K562 (cell line): ENCODE data around the gene CXCL13. TPM values are rescaled to one million over a fixed set of nuclear protein-coding genes. Genes with fewer than 3 reads are reported as not detected.

ENCODE experiments used
- ATAC-seq: fragments of 200-7000 bp; cut with Tn5 transposase; 3 replicates; pipeline ENCODE4 v1.9.1; 2020; ENCODE audit warnings: moderate library complexity
- BruUV-seq: library from RNA; stranded (reverse); fragments of 400-500 nt; replicated peaks from 2 replicates; lab custom pipeline; 2021; lab: Mats Ljungman, UMichigan
- CTCF ChIA-PET: fragments of 300-600 bp; formaldehyde crosslinking; extraction: SDS; loops from one replicate; lab custom pipeline; 2021; ENCODE audit warnings: low intra/inter-chr PET ratio; lab: Yijun Ruan, JAX
- POLR2A ChIA-PET: fragments of 300-600, 350-650 bp; sonication (Branson Sonifier 250); formaldehyde crosslinking; extraction: SDS; loops from one replicate; lab custom pipeline; 2021; ENCODE audit warnings: antibody characterized with exemption, inconsistent platforms; lab: Yijun Ruan, JAX
- DNase-seq, 4 experiments: peaks; one replicate each; pipeline versions ENCODE4 v3.0.0 to v3.0.0-alpha.2; 2011 to 2018; ENCODE audit warnings: low spot score in 3 of 4, mixed read lengths in 3 of 4; ENCODE audit errors: extremely low read depth in 1 of 4
- FAIRE-seq: peaks from 2 replicates; lab custom pipeline; 2011; peaks lifted over from hg19 to GRCh38; lab: Jason Lieb, UNC
- H2AFZ ChIP-seq: 2 replicates; pipeline ENCODE4 v1.6.0; 2011; ENCODE audit warnings: low read depth, low read length, control low read depth, inconsistent platforms
- H3K27ac ChIP-seq: fragments of 200-600 bp; 3 replicates; pipeline ENCODE4 v1.8.0; 2011; ENCODE audit warnings: low read depth, mild to moderate bottlenecking, control low read depth, inconsistent platforms, low read length, moderate library complexity, mixed read lengths; ENCODE audit errors: extremely low read depth
- H3K27me3 ChIP-seq, 2 experiments: fragments of 300-600 bp in 1 of 2; 2 replicates in 1 of 2; 3 replicates in 1 of 2; pipeline versions ENCODE4 v1.6.0 to v1.8.0; 2011; ENCODE audit warnings: inconsistent platforms in 2 of 2, low read length in 2 of 2, mild to moderate bottlenecking in 1 of 2, mixed read lengths in 1 of 2, moderate library complexity in 1 of 2; ENCODE audit not compliant: control insufficient read depth in 2 of 2, insufficient read depth in 2 of 2
- H3K36me3 ChIP-seq: fragments of 300-600 bp; 3 replicates; pipeline ENCODE4 v1.8.0; 2011; ENCODE audit warnings: mild to moderate bottlenecking, low read length, inconsistent platforms; ENCODE audit not compliant: control insufficient read depth, insufficient read depth
- H3K4me1 ChIP-seq, 2 experiments: fragments of 200-600 bp in 1 of 2; replicated peaks in 1 of 2; 2 replicates in 1 of 2; 3 replicates in 1 of 2; pipeline versions ENCODE4 v1.5.1 to v1.8.0; 2011; ENCODE audit warnings: inconsistent platforms in 2 of 2, low read length in 2 of 2, mild to moderate bottlenecking in 1 of 2, mixed read lengths in 1 of 2, moderate library complexity in 1 of 2; ENCODE audit not compliant: control insufficient read depth in 2 of 2, insufficient read depth in 2 of 2
- H3K4me2 ChIP-seq: 2 replicates; pipeline ENCODE4 v1.6.1; 2011; ENCODE audit warnings: low read length, control low read depth, inconsistent platforms, mixed read lengths; ENCODE audit not compliant: insufficient read depth
- H3K4me3 ChIP-seq: fragments of 200-600 bp; sonication (generic), shearing (Covaris generic); 2 replicates; pipeline ENCODE4 v1.5.1; 2016; ENCODE audit warnings: control low read depth, inconsistent platforms
- H3K79me2 ChIP-seq: fragments of 200-600 bp; 3 replicates; pipeline ENCODE4 v1.8.0; 2011; ENCODE audit warnings: low read length, inconsistent platforms; ENCODE audit not compliant: control insufficient read depth, insufficient read depth
- H3K9ac ChIP-seq, 2 experiments: 2 replicates each; pipeline versions ENCODE4 v1.6.0 to v1.6.1; 2011; ENCODE audit warnings: low read depth in 2 of 2, low read length in 2 of 2, control low read depth in 1 of 2, inconsistent platforms in 1 of 2, mild to moderate bottlenecking in 1 of 2, mixed read lengths in 1 of 2; ENCODE audit not compliant: insufficient read depth in 1 of 2
- H3K9me1 ChIP-seq: one replicate; pipeline ENCODE4 v1.6.0; 2011; ENCODE audit warnings: inconsistent platforms, mild to moderate bottlenecking, low read length, moderate library complexity; ENCODE audit not compliant: control insufficient read depth, insufficient read depth
- H3K9me3 ChIP-seq: replicated peaks from 2 replicates; pipeline ENCODE4 v1.5.1; 2011; ENCODE audit warnings: low read depth, low read length, inconsistent platforms; ENCODE audit not compliant: control insufficient read depth, insufficient read depth
- H4K20me1 ChIP-seq: replicated peaks from 2 replicates; pipeline ENCODE4 v1.6.1; 2011; ENCODE audit warnings: low read length, inconsistent platforms, mixed read lengths; ENCODE audit not compliant: control insufficient read depth, insufficient read depth
- BRCA1 ChIP-seq, 2 experiments: fragments of 450-650 bp in 1 of 2; sonication (generic) in 1 of 2; formaldehyde crosslinking in 1 of 2; IDR thresholded peaks; 2 replicates each; pipeline versions ENCODE4 v1.5.0 to v1.6.1; 2017 to 2020; ENCODE audit warnings: mild to moderate bottlenecking in 1 of 2, missing genetic modification reagents in 1 of 2
- RNF219 ChIP-seq: fragments of 250-450 bp; sonication (Bioruptor Pico); IDR thresholded peaks from 2 replicates; pipeline ENCODE4 v1.5.0; 2022; ENCODE audit warnings: mild to moderate bottlenecking
- SMARCB1 ChIP-seq: IDR thresholded peaks from 2 replicates; pipeline ENCODE4 v1.6.1; 2011; ENCODE audit warnings: improper control_type of control experiment, low read depth; ENCODE audit not compliant: insufficient read length
- ZFPM2 ChIP-seq: fragments of 250-450 bp; sonication (Bioruptor Pico); IDR thresholded peaks from 2 replicates; pipeline ENCODE4 v1.5.1; 2022; ENCODE audit warnings: mild to moderate bottlenecking
- ZNF253 ChIP-seq: fragments of 250-450 bp; sonication (Bioruptor Pico); conservative IDR thresholded peaks from 2 replicates; pipeline ENCODE4 v1.6.1; 2021; ENCODE audit warnings: mild to moderate bottlenecking
- ZNF263 ChIP-seq: sonication (generic); formaldehyde crosslinking; IDR thresholded peaks from 2 replicates; pipeline ENCODE4 v1.8.0; 2022; ENCODE audit warnings: mild to moderate bottlenecking, missing genetic modification reagents, borderline replicate concordance
- WGBS: fragments of 100-300 bp; shearing (Covaris generic); methylation state at CpG from one replicate; pipeline ENCODE4 v1.1.6; 2016; ENCODE audit warnings: low coverage, mixed read lengths; ENCODE audit not compliant: insufficient coverage; ENCODE audit errors: missing lambda C conversion rate; 5-methylcytosine and 5-hydroxymethylcytosine counted together
- in situ Hi-C: fragments of 300-500 bp; cut with MboI; formaldehyde crosslinking; loops from 4 replicates; pipeline ENCODE4 v1.15.0; 2018; ENCODE audit warnings: inconsistent platforms, mixed read lengths
- intact Hi-C: fragments of 100-400 bp; cut with micrococcal nuclease; formaldehyde crosslinking; loops from 2 replicates; pipeline ENCODE4 v1.14.2; 2022
- polyA plus RNA-seq, 8 experiments: library from polyadenylated mRNA; depleted of rRNA in 4 of 8; stranded (reverse) in 5 of 8; unstranded in 3 of 8; fragments of >200 nt; fragmentation: Nextera tagmentation in 2 of 8; fragmentation: Illumina TruSeq in 1 of 8; extraction: Ambion mirVana in 2 of 8; extraction: Trizol in 1 of 8; gene quantifications; 2 replicates each; pipeline versions ENCODE4 v1.2.1 to v1.2.3, GENCODE V29; 2011 to 2014; ENCODE audit warnings: inconsistent platforms in 1 of 8, missing spikeins in 1 of 8
- total RNA-seq, 7 experiments: library from RNA; depleted of rRNA in 6 of 7; stranded (reverse); fragments of >200 nt in 6 of 7; fragmentation: Illumina TruSeq in 2 of 7; extraction: Trizol in 2 of 7; gene quantifications; 2 replicates each; pipeline versions ENCODE4 v1.2.1 to v1.2.3, GENCODE V29; 2011 to 2021; ENCODE audit warnings: low replicate concordance in 1 of 7

Gene CXCL13
- total and polyA plus RNA-seq, 9 of the 15 experiments (the other 6 are each of a cell fraction or from before 2014, with no cell fraction given), result not detected

GRCh38 chr4:77650787-77651186, 45.2 kb downstream of the CXCL13 start:
- intact Hi-C loops, result no loop called here
- CTCF ChIA-PET, result interaction anchor here (0.7 kb wide), 1 partner anchor 976 kb away, joined by 7 read pairs; no protein-coding TSS in a partner anchor
- Histone ChIP-seq H3K36me3 (no peaks in the 10 kb centered on the region), H3K27ac (no peak overlapping the region), H3K4me3 (no peak overlapping the region), H3K27me3 (no peaks in the 10 kb centered on the region; a peak in 1 of 5 replicates), H3K4me1 (no peaks in the 10 kb centered on the region), H3K79me2 (no peaks in the 10 kb centered on the region), H4K20me1 (no peaks in the 10 kb centered on the region), H2AFZ (no peak overlapping the region), H3K9me3 (no peaks in the 10 kb centered on the region), H3K9ac (no peak overlapping the region), H3K9me1 (no peaks in the 10 kb centered on the region), H3K4me2 (no peak overlapping the region)
- no peak for TF ChIP-seq ZNF263 (CRISPR knock-in tag)
- no peak for TF ChIP-seq RNF219 (CRISPR knock-in tag)
- TF ChIP-seq ZNF253, result no peak
- no peak for TF ChIP-seq ZFPM2
- no peak for TF ChIP-seq SMARCB1
- TF ChIP-seq BRCA1 (IDR thresholded peaks at IDR 0.05), result no peak
- no peak for TF ChIP-seq BRCA1 (CRISPR knock-in tag; IDR thresholded peaks at IDR 0.05)
- no TSS peak for BruUV-seq
- 13% methylated on average over 1 of the region's 1 CpG for WGBS
- in situ Hi-C loops, result no loop called here
- ATAC-seq, result no peak
- DNase-seq, result no peak
- FAIRE-seq, result no peak
- POLR2A ChIA-PET, result interaction anchor here (0.6 kb wide), 1 partner anchor 25 kb away, joined by 3 read pairs; no protein-coding TSS in a partner anchor
